ENCODE results near the gene OR51B6.

- TF ChIP-seq, protein P1, sequence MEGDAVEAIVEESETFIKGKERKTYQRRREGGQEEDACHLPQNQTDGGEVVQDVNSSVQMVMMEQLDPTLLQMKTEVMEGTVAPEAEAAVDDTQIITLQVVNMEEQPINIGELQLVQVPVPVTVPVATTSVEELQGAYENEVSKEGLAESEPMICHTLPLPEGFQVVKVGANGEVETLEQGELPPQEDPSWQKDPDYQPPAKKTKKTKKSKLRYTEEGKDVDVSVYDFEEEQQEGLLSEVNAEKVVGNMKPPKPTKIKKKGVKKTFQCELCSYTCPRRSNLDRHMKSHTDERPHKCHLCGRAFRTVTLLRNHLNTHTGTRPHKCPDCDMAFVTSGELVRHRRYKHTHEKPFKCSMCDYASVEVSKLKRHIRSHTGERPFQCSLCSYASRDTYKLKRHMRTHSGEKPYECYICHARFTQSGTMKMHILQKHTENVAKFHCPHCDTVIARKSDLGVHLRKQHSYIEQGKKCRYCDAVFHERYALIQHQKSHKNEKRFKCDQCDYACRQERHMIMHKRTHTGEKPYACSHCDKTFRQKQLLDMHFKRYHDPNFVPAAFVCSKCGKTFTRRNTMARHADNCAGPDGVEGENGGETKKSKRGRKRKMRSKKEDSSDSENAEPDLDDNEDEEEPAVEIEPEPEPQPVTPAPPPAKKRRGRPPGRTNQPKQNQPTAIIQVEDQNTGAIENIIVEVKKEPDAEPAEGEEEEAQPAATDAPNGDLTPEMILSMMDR (optimal IDR thresholded peaks at IDR 0.05 in 1 of 3, IDR thresholded peaks at IDR 0.05 in 1 of 3, conservative IDR thresholded peaks at IDR 0.05 in 1 of 3; ENCODE audit: extremely low read depth in 1 of 3, insufficient read depth in 2 of 3, low read length in 3 of 3) = no peak
- no peak for TF ChIP-seq EZH2 (IDR thresholded peaks at IDR 0.05; ENCODE audit: low read length)
Observed at GRCh38 chr11:5343474-5344335, 7.6 kb upstream of the OR51B6 start, which contains the start of gene OR51B5.
